Right lobe of liver (tissue), 6 donors: ENCODE measurements around the gene CYTH1. TPM values are rescaled to one million over a fixed set of nuclear protein-coding genes. Genes with fewer than 3 reads are reported as not detected.

Experiments
- ATAC-seq, 4 donors: fragments of 200-7000 bp; cut with Tn5 transposase; one replicate each; pipeline ENCODE4 v1.9.1; 2020; ENCODE audit warnings: mild to moderate bottlenecking in 4 of 4, moderate library complexity in 4 of 4
- DNase-seq, 3 donors: peaks; one replicate each; pipeline ENCODE4 v3.0.0-alpha.2; 2020
- H3K27ac ChIP-seq, 3 donors: fragments of 200-600 bp; one replicate each; pipeline ENCODE4 v1.8.0; 2022
- H3K27me3 ChIP-seq, 2 donors: fragments of 200-600 bp; one replicate each; pipeline ENCODE4 v1.8.0; 2022
- H3K36me3 ChIP-seq, 4 donors: fragments of 200-600 bp; sonication (generic) in 1 of 4; one replicate each; pipeline versions ENCODE4 v1.5.1 to v1.8.0; 2017 to 2022; ENCODE audit warnings: control low read depth in 1 of 4
- H3K4me1 ChIP-seq, 4 donors: fragments of 200-600 bp; sonication (generic) in 1 of 4; one replicate each; pipeline versions ENCODE4 v1.5.1 to v1.8.0; 2017 to 2022; ENCODE audit warnings: control low read depth in 1 of 4
- H3K4me3 ChIP-seq, 3 donors: fragments of 200-600 bp; one replicate each; pipeline ENCODE4 v1.8.0; 2022
- H3K9me3 ChIP-seq, 4 donors: fragments of 200-600 bp; sonication (generic) in 1 of 4; one replicate each; pipeline versions ENCODE4 v1.5.1 to v1.8.0; 2017 to 2022; ENCODE audit warnings: control low read depth in 1 of 4
- CTCF ChIP-seq, 4 donors: fragments of 200-600 bp in 3 of 4; fragments of 450-650 bp in 1 of 4; IDR thresholded peaks; one replicate each; pipeline versions ENCODE4 v1.5.1 to v1.8.0; 2016 to 2022; ENCODE audit warnings: antibody characterized with exemption in 4 of 4, mild to moderate bottlenecking in 2 of 4
- POLR2A ChIP-seq: fragments of 450-650 bp; IDR thresholded peaks from one replicate; pipeline ENCODE4 v1.6.1; 2017; ENCODE audit warnings: antibody characterized with exemption, mild to moderate bottlenecking
- WGBS: methylation state at CpG from one replicate; pipeline ENCODE4 v1.1.6; 2018; ENCODE audit warnings: low coverage, low lambda C conversion rate; ENCODE audit not compliant: insufficient coverage; ENCODE audit errors: missing lambda C conversion rate; 5-methylcytosine and 5-hydroxymethylcytosine counted together
- intact Hi-C, 2 donors: fragments of 100-400 bp; cut with DNase I; formaldehyde crosslinking; loops; one replicate each; pipeline versions ENCODE4 v1.11.2 to v1.14.1; 2022
- total RNA-seq, 6 experiments: library from RNA; depleted of rRNA in 2 of 6; stranded (reverse); fragments of >200 nt in 2 of 6; fragmentation: NEBNext Ultra II Directional in 3 of 6; extraction: Animal tissue kit (Norgen Biotek cat#: 25700) in 3 of 6; gene quantifications; one replicate each; pipeline versions ENCODE4 v1.1.0 to v1.2.4, GENCODE V29; 2016 to 2023
- donor health status: DM: no; HTN: yes; CAD: no.
- donor health status: DM: no; HTN: no; CAD: no.
- donor health status: DM: no; HTN: no; CAD: no.
- donor health status: DM: no; HTN: yes; CAD: no.
- donor health status: DM: no; HTN: yes; CAD: no.

Gene CYTH1
- total RNA-seq, 6 experiments from 2014 or later, result 14.8 to 46.2 (median 28.8) TPM

GRCh38 chr17:78739331-78739931, 42.6 kb downstream of the CYTH1 start:
- no peak for TF ChIP-seq POLR2A
- no peak for TF ChIP-seq CTCF (IDR thresholded peaks at IDR 0.05)
- Histone ChIP-seq H3K4me1 (peaks cover 0 to 65% (median 20%) of the 10 kb centered on the region in 4 donors), H3K27me3 (no peaks in the 10 kb centered on the region), H3K9me3 (no peaks in the 10 kb centered on the region), H3K4me3 (no peak overlapping the region), H3K36me3 (no peaks in the 10 kb centered on the region), H3K27ac (no peak overlapping the region)
- DNase-seq (no peak), ATAC-seq (peak in 3 of 4 donors; percentile 18 to 29 (median 28))
- intact Hi-C loops, result no loop called here
- WGBS, result 38% methylated on average over 9 of the region's 9 CpGs

- Histone ChIP-seq H3K4me1 (peaks cover 0 to 69% (median 23%) of the 10 kb centered on the region in 4 donors), H3K4me3 (no peak overlapping the region), H3K36me3 (no peaks in the 10 kb centered on the region), H3K27me3 (no peaks in the 10 kb centered on the region), H3K9me3 (no peaks in the 10 kb centered on the region), H3K27ac (no peak overlapping the region)
- TF ChIP-seq CTCF (IDR thresholded peaks at IDR 0.05), result no peak
- TF ChIP-seq POLR2A, result no peak
- ATAC-seq, result peak in 1 of 4 donors; percentile 14
- DNase-seq, result no peak
- WGBS, result 70% methylated on average over 4 of the region's 5 CpGs
- intact Hi-C loops, result no loop called here
Observed at GRCh38 chr17:78738698-78739097, 43.4 kb downstream of the CYTH1 start.

- peaks cover 0 to 73% (median 25%) of the 10 kb centered on the region in 4 donors for H3K4me1 ChIP-seq
- ATAC-seq, result no peak
- no peaks in the 10 kb centered on the region for H3K9me3 ChIP-seq
- no peak for TF ChIP-seq POLR2A
- TF ChIP-seq CTCF (IDR thresholded peaks at IDR 0.05), result no peak
- WGBS, result 77% methylated on average over 3 of the region's 6 CpGs
- no peak for DNase-seq
- no peak overlapping the region for H3K27ac ChIP-seq
- no peaks in the 10 kb centered on the region for H3K27me3 ChIP-seq
- H3K36me3 ChIP-seq, result no peaks in the 10 kb centered on the region
- H3K4me3 ChIP-seq, result no peak overlapping the region
- intact Hi-C loops, result no loop called here
Observed at GRCh38 chr17:78738278-78738677, 43.8 kb downstream of the CYTH1 start.

- Histone ChIP-seq H3K27ac (peak overlapping the region in 1 of 3 donors; percentile 70), H3K9me3 (no peaks in the 10 kb centered on the region), H3K27me3 (no peaks in the 10 kb centered on the region), H3K36me3 (no peaks in the 10 kb centered on the region), H3K4me1 (peaks cover 0 to 76% (median 23%) of the 10 kb centered on the region in 4 donors), H3K4me3 (no peak overlapping the region)
- DNase-seq (no peak), ATAC-seq (peak in 1 of 4 donors; percentile 19)
- WGBS, result 25% methylated on average over 2 of the region's 2 CpGs
- no peak for TF ChIP-seq CTCF (IDR thresholded peaks at IDR 0.05)
- TF ChIP-seq POLR2A, result no peak
- intact Hi-C loops, result no loop called here
Observed at GRCh38 chr17:78737332-78737731, 44.7 kb downstream of the CYTH1 start.
